WERI-Rb-1 (cell line): ENCODE results near the gene PRKACA.

ENCODE experiments used
- DNase-seq: peaks from one replicate; pipeline ENCODE4 v3.0.0-alpha.2; 2020
- H3K27ac ChIP-seq: fragments of 250-450 bp; sonication (Bioruptor Pico); 2 replicates; pipeline ENCODE4 v1.5.1; 2020; ENCODE audit warnings: mild to moderate bottlenecking, moderate library complexity
- H3K27me3 ChIP-seq: fragments of 250-450 bp; sonication (Bioruptor Pico); 2 replicates; pipeline ENCODE4 v1.5.1; 2021; ENCODE audit warnings: mild to moderate bottlenecking, low read depth, moderate library complexity; ENCODE audit not compliant: insufficient read depth, severe bottlenecking
- H3K36me3 ChIP-seq: fragments of 250-450 bp; sonication (Bioruptor Pico); 2 replicates; pipeline ENCODE4 v1.5.1; 2020; ENCODE audit warnings: mild to moderate bottlenecking, moderate library complexity
- H3K4me3 ChIP-seq: 2 replicates; pipeline ENCODE4 v1.5.1; 2011; ENCODE audit warnings: low read depth, mild to moderate bottlenecking, control low read depth, low read length
- H3K9me3 ChIP-seq: fragments of 250-450 bp; sonication (Bioruptor Pico); 2 replicates; pipeline ENCODE4 v1.5.1; 2021; ENCODE audit warnings: mild to moderate bottlenecking, moderate library complexity; ENCODE audit not compliant: severe bottlenecking
- TF ChIP-seq, protein P1 (sequence below): IDR thresholded peaks from 2 replicates; pipeline ENCODE4 v1.5.1; 2011; ENCODE audit warnings: low read depth, mild to moderate bottlenecking, control low read depth, inconsistent platforms, low read length

The PRKACA gene

DNA sequence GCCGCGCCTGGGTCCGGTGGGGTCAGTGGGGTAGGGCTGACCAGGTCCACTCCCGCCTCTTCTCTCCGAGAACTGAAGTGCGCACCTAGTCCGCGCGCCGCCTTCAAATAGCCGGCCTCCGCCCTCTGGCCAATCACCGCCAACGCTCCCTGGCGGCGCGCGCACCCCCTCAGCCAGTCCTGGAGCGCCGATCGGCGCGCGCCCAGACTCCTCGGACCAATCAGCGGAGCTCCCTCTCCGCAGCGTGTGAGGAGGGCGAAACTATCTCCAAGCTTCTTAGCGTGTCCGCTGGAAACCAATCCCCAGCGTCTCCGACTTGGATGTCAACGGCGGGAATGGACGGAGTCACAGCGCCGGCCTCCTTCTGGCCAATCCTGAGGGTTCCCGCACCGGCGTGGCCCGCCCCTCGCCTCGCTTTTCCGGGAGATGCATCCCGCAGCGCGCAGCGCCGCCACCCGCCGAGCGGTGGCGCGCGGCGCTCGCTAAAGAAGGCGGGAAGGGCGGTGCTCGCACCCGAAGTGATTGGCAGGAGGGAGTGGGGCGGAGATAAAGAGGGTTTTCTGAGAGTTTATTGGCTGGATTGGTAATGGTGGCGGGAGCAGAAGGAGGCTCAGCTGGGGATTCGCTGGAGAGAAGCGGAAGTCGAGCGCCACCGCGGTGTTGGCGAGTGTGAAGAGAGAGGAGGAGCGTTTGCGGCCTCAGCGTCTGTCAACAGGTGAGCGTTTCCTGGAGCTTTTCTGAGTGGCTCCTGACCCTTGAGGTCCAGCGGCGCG, 19.1 kb upstream of the PRKACA start, which contains the start of gene ASF1B:
ASF1B (minus strand) TSS at position 81 of the 773 bp plus-strand sequence. CDS start 133 bp downstream, outside the sequence.
- TF ChIP-seq, protein P1, sequence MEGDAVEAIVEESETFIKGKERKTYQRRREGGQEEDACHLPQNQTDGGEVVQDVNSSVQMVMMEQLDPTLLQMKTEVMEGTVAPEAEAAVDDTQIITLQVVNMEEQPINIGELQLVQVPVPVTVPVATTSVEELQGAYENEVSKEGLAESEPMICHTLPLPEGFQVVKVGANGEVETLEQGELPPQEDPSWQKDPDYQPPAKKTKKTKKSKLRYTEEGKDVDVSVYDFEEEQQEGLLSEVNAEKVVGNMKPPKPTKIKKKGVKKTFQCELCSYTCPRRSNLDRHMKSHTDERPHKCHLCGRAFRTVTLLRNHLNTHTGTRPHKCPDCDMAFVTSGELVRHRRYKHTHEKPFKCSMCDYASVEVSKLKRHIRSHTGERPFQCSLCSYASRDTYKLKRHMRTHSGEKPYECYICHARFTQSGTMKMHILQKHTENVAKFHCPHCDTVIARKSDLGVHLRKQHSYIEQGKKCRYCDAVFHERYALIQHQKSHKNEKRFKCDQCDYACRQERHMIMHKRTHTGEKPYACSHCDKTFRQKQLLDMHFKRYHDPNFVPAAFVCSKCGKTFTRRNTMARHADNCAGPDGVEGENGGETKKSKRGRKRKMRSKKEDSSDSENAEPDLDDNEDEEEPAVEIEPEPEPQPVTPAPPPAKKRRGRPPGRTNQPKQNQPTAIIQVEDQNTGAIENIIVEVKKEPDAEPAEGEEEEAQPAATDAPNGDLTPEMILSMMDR: peak; percentile 66
- H3K36me3 ChIP-seq: peaks cover 16% of the 10 kb centered on the region
- H3K27me3 ChIP-seq: no peaks in the 10 kb centered on the region
- H3K27ac ChIP-seq: peak within 1 kb of the TSS; percentile 90
- DNase-seq: peak; percentile 99
- H3K9me3 ChIP-seq: no peaks in the 10 kb centered on the region
- peak within 1 kb of the TSS; percentile 74 for H3K4me3 ChIP-seq

DNA sequence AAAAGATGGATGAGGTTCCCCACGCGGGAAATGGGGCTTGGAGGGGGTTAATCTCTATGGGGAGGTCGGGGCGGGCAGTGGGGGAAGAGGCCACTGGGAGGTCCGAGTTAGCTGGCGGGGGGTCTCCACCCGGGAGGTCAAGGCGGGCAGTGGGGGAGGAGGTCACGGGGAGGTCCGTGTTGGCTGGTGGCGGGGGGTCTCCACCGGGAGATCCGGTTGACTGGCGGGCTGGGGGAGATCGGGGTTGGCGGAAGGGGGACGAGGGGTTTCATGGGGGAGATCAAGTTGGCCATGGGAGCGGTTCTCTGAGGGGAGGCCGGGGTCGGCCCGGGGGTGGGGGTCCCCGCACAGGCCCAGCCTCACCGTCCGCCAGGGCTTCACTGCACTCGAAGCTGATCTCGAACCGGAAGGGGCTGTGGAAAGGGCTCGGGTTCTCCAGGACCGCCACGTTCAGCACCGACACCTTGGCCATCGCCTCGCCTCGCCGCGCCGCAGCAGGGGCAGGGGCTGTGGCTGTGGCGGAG, 18.5 kb upstream of the PRKACA start:
- no peaks in the 10 kb centered on the region for H3K27me3 ChIP-seq
- peak overlapping the region; percentile 90 for H3K27ac ChIP-seq
- H3K4me3 ChIP-seq: peak overlapping the region; percentile 74
- peaks cover 16% of the 10 kb centered on the region for H3K36me3 ChIP-seq
- TF ChIP-seq, protein P1: no peak
- no peaks in the 10 kb centered on the region for H3K9me3 ChIP-seq
- no peak for DNase-seq

DNA sequence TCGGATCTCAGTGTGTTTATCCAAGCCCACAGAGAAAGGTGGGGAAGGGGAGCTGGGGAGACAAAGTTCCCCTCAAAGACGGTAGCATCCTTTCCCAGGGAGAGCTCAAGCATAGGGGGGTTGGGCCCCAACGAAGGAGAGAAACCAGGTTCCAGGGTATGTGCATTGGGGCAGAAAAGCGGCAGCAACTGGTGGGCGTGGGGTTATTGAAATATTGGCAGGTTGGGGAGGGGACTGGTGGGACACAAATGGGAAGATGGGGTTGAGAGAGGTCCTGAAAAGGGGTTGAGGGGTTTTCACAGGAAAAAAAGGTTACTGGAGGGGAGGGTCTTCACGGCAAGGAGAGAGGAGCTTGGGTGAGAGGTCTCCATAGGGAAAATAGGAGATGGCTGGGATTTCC, 17.8 kb upstream of the PRKACA start:
- Histone ChIP-seq H3K36me3 (peaks cover 16% of the 10 kb centered on the region), H3K27ac (peak overlapping the region; percentile 90; the same call in 1 of the 2 replicates), H3K27me3 (no peaks in the 10 kb centered on the region), H3K4me3 (peak overlapping the region; percentile 74), H3K9me3 (no peaks in the 10 kb centered on the region)
- TF ChIP-seq, protein P1: no peak
- DNase-seq: no peak

DNA sequence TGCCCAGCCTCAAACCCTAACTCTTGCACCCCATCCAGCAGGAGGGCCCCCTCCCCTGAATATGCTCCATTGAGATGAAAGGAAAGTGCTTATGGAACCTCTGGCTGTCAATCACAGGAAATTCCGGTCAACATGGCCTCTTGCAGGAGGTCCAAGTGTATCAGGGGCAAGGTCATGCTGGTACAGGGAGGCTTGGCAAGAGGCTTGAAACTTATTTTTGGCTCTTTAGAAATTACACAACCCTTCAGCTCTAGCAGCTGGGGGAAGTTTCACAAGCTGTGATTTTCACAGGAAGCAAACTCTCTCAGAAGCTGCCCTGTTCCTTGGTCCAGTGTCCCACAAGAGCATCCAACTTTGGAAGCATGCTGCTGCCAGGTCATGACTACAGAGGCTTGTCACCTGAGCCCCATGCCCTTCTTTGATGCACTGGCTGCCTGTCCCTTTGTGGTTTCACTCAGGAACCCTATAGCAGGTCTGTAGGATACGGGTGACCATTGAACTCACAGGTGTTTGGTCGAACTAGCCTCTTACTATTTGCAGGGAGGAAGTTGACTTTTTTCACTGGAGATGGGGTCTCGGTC, 10.5 kb upstream of the PRKACA start:
- DNase-seq: no peak
- Histone ChIP-seq H3K27ac (no peak overlapping the region), H3K4me3 (no peak overlapping the region), H3K36me3 (peaks cover 42% of the 10 kb centered on the region), H3K27me3 (no peaks in the 10 kb centered on the region), H3K9me3 (no peaks in the 10 kb centered on the region)
- TF ChIP-seq, protein P1: no peak

DNA sequence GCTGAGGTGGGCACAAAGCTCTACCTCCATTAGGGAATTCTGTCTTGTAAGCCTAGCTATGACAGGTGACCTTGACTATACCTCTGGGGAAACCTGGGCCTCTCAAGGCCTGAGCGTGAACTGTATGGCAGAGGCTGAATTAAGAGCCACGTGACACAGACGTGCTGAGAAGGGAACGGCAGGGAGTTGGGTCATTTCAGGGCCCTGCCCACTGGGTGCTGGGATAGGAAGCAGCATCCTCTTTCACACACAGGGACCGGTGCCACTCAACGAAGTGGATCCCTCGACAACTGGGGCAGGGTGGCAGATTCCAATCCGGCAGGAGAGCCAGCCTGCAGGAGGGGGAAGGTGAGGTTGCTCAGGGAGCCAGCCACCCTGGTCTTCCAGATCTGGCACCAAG, 9.6 kb upstream of the PRKACA start:
- Histone ChIP-seq H3K9me3 (no peaks in the 10 kb centered on the region), H3K36me3 (peaks cover 40% of the 10 kb centered on the region), H3K27ac (no peak overlapping the region), H3K27me3 (no peaks in the 10 kb centered on the region), H3K4me3 (no peak overlapping the region)
- TF ChIP-seq, protein P1: no peak
- DNase-seq: no peak
